Testis (tissue), 2 donors: Measurements from ENCODE around the gene ANGPTL2.

Source experiments
- CTCF ChIP-seq, 3 experiments: fragments of 450-650 bp in 2 of 3; fragments of 200-600 bp in 1 of 3; sonication (generic) in 1 of 3; IDR thresholded peaks; one replicate each; pipeline ENCODE4 v1.5.1; 2016 to 2019; ENCODE audit warnings: antibody characterized with exemption in 3 of 3, mild to moderate bottlenecking in 2 of 3, moderate library complexity in 1 of 3
- POLR2A ChIP-seq: fragments of 450-650 bp; IDR thresholded peaks from one replicate; pipeline ENCODE4 v1.6.1; 2017; ENCODE audit warnings: antibody characterized with exemption, mild to moderate bottlenecking, moderate library complexity

GRCh38 chr9:127065592-127065991, 56.8 kb downstream of the ANGPTL2 start:
- no peak for TF ChIP-seq CTCF (IDR thresholded peaks at IDR 0.05)
- no peak for TF ChIP-seq POLR2A
